Neural crest cell (in vitro differentiated cells): ENCODE measurements around the gene MGAT3. TPM values are rescaled to one million over a fixed set of nuclear protein-coding genes. Genes with fewer than 3 reads are reported as not detected.

ENCODE experiments used
- DNase-seq: peaks from one replicate; pipeline ENCODE4 v3.0.0; 2021; ENCODE audit warnings: low read depth, mixed read lengths, low spot score
- H3K27ac Mint-ChIP-seq: one replicate; pipeline ENCODE4 v1.8.0; 2021; ENCODE audit warnings: mild to moderate bottlenecking, mixed read lengths; ENCODE audit not compliant: unreplicated experiment
- H3K27me3 Mint-ChIP-seq: 2 replicates; pipeline ENCODE4 v1.8.0; 2021; ENCODE audit warnings: low read depth, mild to moderate bottlenecking, mixed read lengths
- H3K36me3 Mint-ChIP-seq: 2 replicates; pipeline ENCODE4 v1.8.0; 2021; ENCODE audit warnings: low read depth, mild to moderate bottlenecking, mixed read lengths
- H3K4me1 Mint-ChIP-seq: 2 replicates; pipeline ENCODE4 v1.8.0; 2021; ENCODE audit warnings: mixed read lengths
- H3K4me3 Mint-ChIP-seq: one replicate; pipeline ENCODE4 v1.8.0; 2021; ENCODE audit warnings: mild to moderate bottlenecking, mixed read lengths
- H3K9me3 Mint-ChIP-seq: 2 replicates; pipeline ENCODE4 v1.8.0; 2021; ENCODE audit warnings: mixed read lengths
- CTCF ChIP-seq: fragments of 200-600 bp; sonication (generic); conservative IDR thresholded peaks from 2 replicates; pipeline ENCODE4 v1.5.0; 2021; ENCODE audit warnings: antibody characterized with exemption, mild to moderate bottlenecking
- total RNA-seq: library from RNA; stranded (reverse); gene quantifications from 2 replicates; pipeline ENCODE4 v1.2.1, GENCODE V29; 2021

Gene MGAT3
- total RNA-seq, 1 donor from 2014 or later, result 20.3 TPM

DNA sequence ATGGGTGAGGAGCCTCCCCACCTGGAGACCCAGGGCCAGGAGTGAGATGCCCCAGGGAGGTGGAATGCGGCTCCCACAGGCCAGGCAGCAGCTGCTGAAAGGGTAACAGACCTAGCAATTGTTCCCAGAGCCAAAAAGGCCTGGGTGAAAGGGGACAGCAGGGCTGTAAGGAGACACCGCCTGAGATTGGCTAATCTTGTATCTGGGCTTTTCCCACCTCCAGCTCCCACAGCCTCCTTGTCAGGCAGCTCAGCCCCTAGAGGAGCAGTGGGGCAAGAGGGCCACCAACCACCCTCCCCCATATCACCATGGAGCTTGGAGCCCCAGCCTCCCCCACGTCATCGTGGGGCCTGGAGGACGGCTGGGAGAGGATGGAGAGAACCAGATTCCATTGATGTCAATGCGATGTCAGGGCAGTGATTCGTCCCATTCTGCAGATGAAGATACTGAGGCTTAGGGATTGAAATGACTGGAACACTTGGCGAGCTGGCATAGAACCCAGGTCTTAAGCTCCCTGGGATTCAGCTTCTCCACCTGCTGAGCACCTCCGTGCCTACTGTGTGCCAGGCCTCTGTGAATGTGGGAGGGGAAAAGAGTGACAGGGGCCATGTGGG, 2.9 kb upstream of the MGAT3 start:
- Mint-ChIP-seq H3K4me1 (peaks cover 36% of the 10 kb centered on the region), H3K4me3 (peak overlapping the region; percentile 80), H3K9me3 (no peaks in the 10 kb centered on the region), H3K27me3 (peaks cover 12% of the 10 kb centered on the region), H3K27ac (peak overlapping the region; percentile 43), H3K36me3 (no peaks in the 10 kb centered on the region)
- no peak for DNase-seq
- no peak for TF ChIP-seq CTCF

DNA sequence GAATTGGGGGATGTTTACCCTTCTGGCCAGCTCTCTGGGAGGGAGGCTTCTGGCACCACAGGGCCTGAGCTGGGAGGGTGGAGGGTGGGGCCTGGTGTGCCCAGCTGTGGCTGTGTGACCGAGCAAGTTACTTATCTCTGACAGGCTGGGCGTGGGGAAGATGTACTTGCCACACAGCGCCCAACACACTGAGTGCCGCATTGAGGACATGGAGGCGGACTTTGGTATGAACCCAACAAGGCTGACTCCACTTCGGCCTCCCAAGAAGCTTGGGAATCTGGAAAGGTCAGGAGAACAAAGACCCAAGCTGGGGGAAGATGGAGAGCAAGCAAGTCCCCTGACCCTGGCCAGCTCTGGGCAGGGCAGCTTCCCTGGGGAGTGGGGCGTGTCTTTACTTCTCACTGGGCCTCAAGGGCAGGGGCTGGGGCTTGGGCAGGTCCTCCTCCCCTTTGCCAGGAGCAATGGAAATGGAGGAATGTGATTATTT, 2.4 kb upstream of the MGAT3 start:
- Mint-ChIP-seq H3K9me3 (no peaks in the 10 kb centered on the region), H3K4me1 (peaks cover 36% of the 10 kb centered on the region), H3K27ac (no peak overlapping the region), H3K4me3 (peak overlapping the region; percentile 85), H3K27me3 (peaks cover 12% of the 10 kb centered on the region), H3K36me3 (no peaks in the 10 kb centered on the region)
- TF ChIP-seq CTCF, result no peak
- DNase-seq, result no peak

- Mint-ChIP-seq H3K27ac (no peak overlapping the region), H3K36me3 (no peaks in the 10 kb centered on the region), H3K27me3 (peaks cover 12% of the 10 kb centered on the region), H3K9me3 (no peaks in the 10 kb centered on the region), H3K4me1 (peaks cover 35% of the 10 kb centered on the region), H3K4me3 (no peak overlapping the region)
- no peak for TF ChIP-seq CTCF
- no peak for DNase-seq
Measured at GRCh38 chr22:39457198-39457555, 365 bp downstream of the MGAT3 start.

DNA sequence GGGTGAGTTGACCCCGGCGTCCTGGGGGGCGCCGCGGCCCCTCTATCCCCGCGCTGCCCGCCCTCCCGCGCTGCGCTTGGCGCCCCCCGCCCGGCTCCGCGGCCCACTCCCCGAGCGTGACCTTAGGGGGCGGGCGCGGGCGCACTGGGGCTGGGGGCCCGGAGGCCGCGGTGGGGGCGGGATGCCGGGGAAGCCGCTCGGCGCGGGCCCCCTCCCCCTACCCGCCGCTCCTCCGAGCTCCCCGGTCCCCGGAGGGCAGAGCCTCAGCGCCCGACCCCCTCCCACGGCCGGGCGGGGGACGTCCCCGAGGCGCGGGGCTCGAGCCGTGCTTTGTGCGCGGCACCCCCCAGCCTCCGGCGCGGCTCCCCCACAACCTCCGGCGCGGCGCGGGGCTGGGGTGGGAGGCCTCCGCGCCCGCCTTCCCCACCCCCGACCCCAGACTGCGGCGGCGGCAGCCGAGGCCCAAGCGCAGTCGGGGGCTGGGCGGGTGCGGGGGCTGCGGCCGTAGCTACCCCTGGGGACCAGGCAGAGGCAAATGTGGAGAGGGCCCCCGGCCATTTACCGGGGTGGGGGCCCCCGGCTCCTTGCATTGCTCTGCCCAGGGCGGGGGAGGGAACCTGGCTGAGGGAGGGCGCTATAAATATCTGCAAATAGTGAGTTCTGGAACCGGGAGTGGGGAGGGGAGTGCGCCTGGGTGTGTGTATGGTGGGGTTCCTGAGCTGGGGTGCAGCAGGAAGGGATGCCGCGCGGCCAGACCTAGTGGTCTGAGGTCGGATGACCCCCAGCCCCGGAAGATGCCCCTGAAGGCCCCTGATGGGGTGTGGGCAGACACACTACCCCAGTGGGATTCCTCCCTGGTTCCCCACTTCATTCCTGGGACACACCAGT, 988 bp downstream of the MGAT3 start:
- H3K36me3 Mint-ChIP-seq, result no peaks in the 10 kb centered on the region
- no peak overlapping the region for H3K27ac Mint-ChIP-seq
- DNase-seq, result no peak
- H3K4me3 Mint-ChIP-seq, result peak overlapping the region; percentile 90
- H3K4me1 Mint-ChIP-seq, result peaks cover 33% of the 10 kb centered on the region
- TF ChIP-seq CTCF, result no peak
- H3K9me3 Mint-ChIP-seq, result no peaks in the 10 kb centered on the region
- peaks cover 12% of the 10 kb centered on the region for H3K27me3 Mint-ChIP-seq

GRCh38 chr22:39458444-39459083, 1.8 kb downstream of the MGAT3 start:
- no peaks in the 10 kb centered on the region for H3K36me3 Mint-ChIP-seq
- peak overlapping the region; percentile 90 for H3K4me3 Mint-ChIP-seq
- peak overlapping the region; percentile 35 for H3K27ac Mint-ChIP-seq
- H3K9me3 Mint-ChIP-seq, result no peaks in the 10 kb centered on the region
- DNase-seq, result no peak
- peaks cover 33% of the 10 kb centered on the region for H3K4me1 Mint-ChIP-seq
- TF ChIP-seq CTCF, result no peak
- H3K27me3 Mint-ChIP-seq, result peaks cover 12% of the 10 kb centered on the region
